Type B pancreatic cell (in vitro differentiated cells): Measurements from ENCODE around the gene PSMC4. TPM values are rescaled to one million over a fixed set of nuclear protein-coding genes. Genes with fewer than 3 reads are reported as not detected.
A peak's percentile ranks its signal among the peaks of the same experiment; 100 is the strongest.

ENCODE experiments used
- DNase-seq: peaks from one replicate; pipeline ENCODE4 v3.0.0; 2021; ENCODE audit warnings: mixed read lengths; ENCODE audit not compliant: unreplicated experiment; ENCODE audit errors: extremely low spot score
- H3K27ac Mint-ChIP-seq: 2 replicates; pipeline ENCODE4 v1.8.0; 2021; ENCODE audit warnings: mild to moderate bottlenecking, mixed read lengths
- H3K27me3 Mint-ChIP-seq: 2 replicates; pipeline ENCODE4 v1.8.0; 2021; ENCODE audit warnings: mixed read lengths
- H3K36me3 Mint-ChIP-seq: 2 replicates; pipeline ENCODE4 v1.8.0; 2021; ENCODE audit warnings: mixed read lengths
- H3K4me1 Mint-ChIP-seq: one replicate; pipeline ENCODE4 v1.8.0; 2021; ENCODE audit warnings: mixed read lengths; ENCODE audit not compliant: unreplicated experiment
- H3K4me3 Mint-ChIP-seq: 2 replicates; pipeline ENCODE4 v1.8.0; 2021; ENCODE audit warnings: mild to moderate bottlenecking, mixed read lengths
- H3K9me3 Mint-ChIP-seq: 2 replicates; pipeline ENCODE4 v1.8.0; 2021; ENCODE audit warnings: mixed read lengths
- total RNA-seq: library from RNA; stranded (reverse); gene quantifications from 2 replicates; pipeline ENCODE4 v1.2.1, GENCODE V29; 2021; ENCODE audit warnings: low replicate concordance
- TF ChIP-seq, protein P1 (sequence below): fragments of 200-600 bp; sonication (generic); conservative IDR thresholded peaks from 2 replicates; pipeline ENCODE4 v1.5.0; 2021; ENCODE audit warnings: antibody characterized with exemption, mild to moderate bottlenecking

Gene PSMC4
- total RNA-seq, 1 donor from 2014 or later: 100 TPM

DNA sequence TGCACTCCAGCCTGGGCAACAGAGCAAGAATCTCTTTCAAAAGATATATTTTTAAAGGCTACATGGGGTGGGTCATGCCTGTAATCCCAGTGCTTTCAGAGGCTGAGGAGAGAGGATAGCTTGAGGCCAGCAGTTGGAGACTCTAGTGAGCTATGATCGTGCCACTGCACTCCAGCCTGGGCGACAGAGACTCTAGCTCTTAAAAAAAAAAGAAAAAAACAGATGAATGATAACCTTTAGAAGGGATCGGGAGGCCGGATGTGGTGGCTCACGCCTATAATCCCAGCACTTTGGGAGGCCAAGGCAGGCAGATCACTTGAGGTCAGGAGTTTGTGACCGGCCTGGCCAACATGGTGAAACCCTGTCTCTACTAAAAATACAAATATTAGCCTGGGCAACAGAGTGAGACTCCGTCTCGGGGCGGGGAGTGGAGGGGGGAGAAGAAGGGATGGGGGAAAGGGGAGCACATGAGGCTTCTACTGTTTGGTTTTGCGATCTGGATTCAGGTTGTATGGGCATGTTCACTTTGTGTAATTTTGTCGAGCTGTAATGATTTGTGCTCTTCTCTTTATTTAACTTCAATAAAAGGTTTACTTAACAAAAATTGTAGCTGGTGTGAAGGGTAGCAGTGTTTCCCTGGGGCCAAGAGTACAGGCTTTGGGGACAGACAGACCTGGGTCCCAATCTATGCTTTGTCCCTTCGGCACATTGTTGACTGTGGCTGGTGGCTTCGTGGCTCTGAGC lies 1.1 kb upstream of the PSMC4 start:
- peaks cover 25% of the 10 kb centered on the region for H3K4me1 Mint-ChIP-seq
- peak overlapping the region; percentile 97 for H3K27ac Mint-ChIP-seq
- TF ChIP-seq, protein P1, sequence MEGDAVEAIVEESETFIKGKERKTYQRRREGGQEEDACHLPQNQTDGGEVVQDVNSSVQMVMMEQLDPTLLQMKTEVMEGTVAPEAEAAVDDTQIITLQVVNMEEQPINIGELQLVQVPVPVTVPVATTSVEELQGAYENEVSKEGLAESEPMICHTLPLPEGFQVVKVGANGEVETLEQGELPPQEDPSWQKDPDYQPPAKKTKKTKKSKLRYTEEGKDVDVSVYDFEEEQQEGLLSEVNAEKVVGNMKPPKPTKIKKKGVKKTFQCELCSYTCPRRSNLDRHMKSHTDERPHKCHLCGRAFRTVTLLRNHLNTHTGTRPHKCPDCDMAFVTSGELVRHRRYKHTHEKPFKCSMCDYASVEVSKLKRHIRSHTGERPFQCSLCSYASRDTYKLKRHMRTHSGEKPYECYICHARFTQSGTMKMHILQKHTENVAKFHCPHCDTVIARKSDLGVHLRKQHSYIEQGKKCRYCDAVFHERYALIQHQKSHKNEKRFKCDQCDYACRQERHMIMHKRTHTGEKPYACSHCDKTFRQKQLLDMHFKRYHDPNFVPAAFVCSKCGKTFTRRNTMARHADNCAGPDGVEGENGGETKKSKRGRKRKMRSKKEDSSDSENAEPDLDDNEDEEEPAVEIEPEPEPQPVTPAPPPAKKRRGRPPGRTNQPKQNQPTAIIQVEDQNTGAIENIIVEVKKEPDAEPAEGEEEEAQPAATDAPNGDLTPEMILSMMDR: no peak
- DNase-seq: no peak
- H3K9me3 Mint-ChIP-seq: no peaks in the 10 kb centered on the region
- H3K4me3 Mint-ChIP-seq: peak overlapping the region; percentile 100
- H3K27me3 Mint-ChIP-seq: no peaks in the 10 kb centered on the region
- peaks cover 24% of the 10 kb centered on the region for H3K36me3 Mint-ChIP-seq

DNA sequence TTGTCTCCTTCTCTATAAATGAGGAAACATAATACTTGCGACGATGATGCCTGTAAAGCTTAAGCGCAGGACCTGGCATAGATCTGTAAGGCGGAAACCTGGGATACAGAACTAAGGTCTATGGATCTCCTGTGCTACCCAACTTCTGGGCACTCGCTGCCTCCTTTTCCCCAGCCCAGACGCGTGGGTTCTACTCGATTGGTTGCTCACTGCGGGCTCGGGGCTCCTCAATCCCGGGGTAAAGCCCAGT lies 615 bp upstream of the PSMC4 start:
- DNase-seq: no peak
- Mint-ChIP-seq H3K27me3 (no peaks in the 10 kb centered on the region), H3K4me3 (peak overlapping the region; percentile 100), H3K36me3 (peaks cover 27% of the 10 kb centered on the region), H3K4me1 (peaks cover 25% of the 10 kb centered on the region), H3K27ac (peak overlapping the region; percentile 97), H3K9me3 (no peaks in the 10 kb centered on the region)
- TF ChIP-seq, protein P1: no peak

- H3K27me3 Mint-ChIP-seq: no peaks in the 10 kb centered on the region
- peak overlapping the region; percentile 100 for H3K4me3 Mint-ChIP-seq
- H3K27ac Mint-ChIP-seq: peak overlapping the region; percentile 97
- TF ChIP-seq, protein P1: no peak
- DNase-seq: no peak
- peaks cover 25% of the 10 kb centered on the region for H3K4me1 Mint-ChIP-seq
- H3K9me3 Mint-ChIP-seq: no peaks in the 10 kb centered on the region
- peaks cover 31% of the 10 kb centered on the region for H3K36me3 Mint-ChIP-seq
Measured at GRCh38 chr19:39971380-39972035, 543 bp downstream of the PSMC4 start.

- no peaks in the 10 kb centered on the region for H3K27me3 Mint-ChIP-seq
- H3K4me3 Mint-ChIP-seq: peak overlapping the region; percentile 56
- DNase-seq: peak; percentile 58
- TF ChIP-seq, protein P1: no peak
- no peaks in the 10 kb centered on the region for H3K9me3 Mint-ChIP-seq
- peaks cover 42% of the 10 kb centered on the region for H3K36me3 Mint-ChIP-seq
- H3K4me1 Mint-ChIP-seq: peaks cover 18% of the 10 kb centered on the region
- no peak overlapping the region for H3K27ac Mint-ChIP-seq
Measured at GRCh38 chr19:39974377-39975155, 3.6 kb downstream of the PSMC4 start.

GRCh38 chr19:39982883-39983282 lies 11.9 kb downstream of the PSMC4 start:
- no peaks in the 10 kb centered on the region for H3K4me1 Mint-ChIP-seq
- DNase-seq: no peak
- H3K4me3 Mint-ChIP-seq: no peak overlapping the region
- H3K9me3 Mint-ChIP-seq: peaks cover 21% of the 10 kb centered on the region
- H3K27ac Mint-ChIP-seq: no peak overlapping the region
- no peaks in the 10 kb centered on the region for H3K27me3 Mint-ChIP-seq
- peaks cover 59% of the 10 kb centered on the region for H3K36me3 Mint-ChIP-seq
- TF ChIP-seq, protein P1: no peak
